Cardiac atrium fibroblast (primary cell): ENCODE results near the gene KIDINS220. TPM values are rescaled to one million over a fixed set of nuclear protein-coding genes. Genes with fewer than 3 reads are reported as not detected.

Experiments used
- total RNA-seq: library from RNA; depleted of rRNA; stranded (reverse); fragments of >200 nt; gene quantifications from 2 replicates; pipeline ENCODE4 v1.2.3, GENCODE V29; 2015

KIDINS220 gene
- total RNA-seq = 33.4 and 37.9 TPM in 2 replicates

GRCh38 chr2:8836971-8837794 is at the start of gene KIDINS220:
TSS of gene KIDINS220 (minus strand) at chr2:8837613. CDS start at chr2:8827093, 10,520 bp downstream.

DNA sequence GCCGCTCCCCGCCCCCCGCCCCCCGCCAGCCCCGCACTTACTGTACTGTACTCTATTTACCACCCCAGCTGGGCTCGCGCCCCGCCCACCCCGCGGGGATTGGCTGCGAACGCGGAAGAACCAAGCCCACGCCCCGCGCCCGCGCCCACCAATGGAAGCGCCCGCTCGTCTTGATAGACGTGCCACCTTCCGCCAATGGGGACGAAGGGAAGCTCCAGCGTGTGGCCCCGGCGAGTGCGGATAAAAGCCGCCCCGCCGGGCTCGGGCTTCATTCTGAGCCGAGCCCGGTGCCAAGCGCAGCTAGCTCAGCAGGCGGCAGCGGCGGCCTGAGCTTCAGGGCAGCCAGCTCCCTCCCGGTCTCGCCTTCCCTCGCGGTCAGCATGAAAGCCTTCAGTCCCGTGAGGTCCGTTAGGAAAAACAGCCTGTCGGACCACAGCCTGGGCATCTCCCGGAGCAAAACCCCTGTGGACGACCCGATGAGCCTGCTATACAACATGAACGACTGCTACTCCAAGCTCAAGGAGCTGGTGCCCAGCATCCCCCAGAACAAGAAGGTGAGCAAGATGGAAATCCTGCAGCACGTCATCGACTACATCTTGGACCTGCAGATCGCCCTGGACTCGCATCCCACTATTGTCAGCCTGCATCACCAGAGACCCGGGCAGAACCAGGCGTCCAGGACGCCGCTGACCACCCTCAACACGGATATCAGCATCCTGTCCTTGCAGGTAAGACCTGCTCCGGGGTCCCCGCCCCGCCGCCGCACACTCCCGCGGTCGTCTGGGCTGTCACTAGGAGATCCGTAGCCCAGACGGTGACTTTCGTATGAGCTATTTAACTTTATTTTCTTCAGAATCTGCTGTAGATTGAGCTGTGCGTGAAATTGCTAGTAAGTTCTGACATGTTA is 155.4 kb downstream of the KIDINS220 start, which contains the start of gene ID2:
TSS of gene ID2 (plus strand) at position 271 of the 907 bp plus-strand sequence. CDS start at position 381, 110 bp downstream.

Other genes with a start within 250 kb of the KIDINS220 start
- gene ID2, start 155.6 kb downstream of the KIDINS220 start, total RNA-seq = 211 and 327 TPM in 2 replicates
- 13.9 and 36.6 TPM in 2 replicates for gene MBOAT2, start 166.1 kb upstream of the KIDINS220 start, total RNA-seq